ENCODE measurements around the gene DTX4. TPM values are rescaled to one million over a fixed set of nuclear protein-coding genes. Genes with fewer than 3 reads are reported as not detected.

The DTX4 gene
- total and polyA plus RNA-seq, 2 of the 4 experiments (the other 2 are of a cell fraction): 2.7 to 3.0 TPM

DNA sequence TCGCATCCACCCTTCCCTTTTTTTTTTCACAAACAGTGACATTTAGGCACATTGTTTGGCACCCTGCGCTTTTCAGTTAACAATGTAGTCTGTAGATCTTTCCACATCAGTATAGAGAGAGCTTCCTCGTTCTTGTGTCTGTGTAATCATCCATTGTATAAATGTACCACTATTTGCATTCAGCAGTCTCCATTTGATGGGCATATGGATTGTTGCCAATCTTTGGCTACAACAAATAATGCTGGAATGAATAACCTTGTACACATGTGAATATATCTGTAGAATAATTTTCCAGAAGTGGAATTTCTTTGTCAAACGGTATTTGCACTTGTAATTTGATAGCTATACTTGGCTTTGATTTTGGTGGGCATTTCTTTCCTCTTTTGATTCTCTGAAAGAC lies 23.7 kb downstream of the DTX4 start:
- Histone ChIP-seq H2BK120ac (ENCODE audit: low read depth, low read length) (no peak overlapping the region), H3K4ac (ENCODE audit: low read depth, low read length) (no peak overlapping the region), H3K56ac (ENCODE audit: extremely low read depth, insufficient read depth, low read length) (no peak overlapping the region), H4K91ac (ENCODE audit: insufficient read depth, low read depth, low read length) (no peak overlapping the region), H3K9me3 (ENCODE audit: control insufficient read depth, insufficient read depth, low read length) (no peaks in the 10 kb centered on the region), H2AFZ (replicated peaks; ENCODE audit: low read length, poor library complexity) (no peak overlapping the region), H2BK15ac (ENCODE audit: low read depth, low read length) (no peak overlapping the region), H3K14ac (replicated peaks; ENCODE audit: low read depth, low read length) (no peak overlapping the region), H4K20me1 (ENCODE audit: insufficient read depth, low read length) (no peaks in the 10 kb centered on the region), H3K36me3 (ENCODE audit: control insufficient read depth, insufficient read depth, low read length) (peaks cover 45% of the 10 kb centered on the region), H4K5ac (ENCODE audit: low read depth, low read length) (no peak overlapping the region), H3K4me1 (ENCODE audit: control insufficient read depth, insufficient read depth, low read length) (peaks cover 4% of the 10 kb centered on the region; the same call in 1 of the 2 replicates), H3K18ac (ENCODE audit: low read depth, low read length) (no peak overlapping the region), H2AK9ac (replicated peaks; ENCODE audit: low read depth, low read length, poor library complexity) (no peak overlapping the region), H2AK5ac (ENCODE audit: low read depth, low read length) (no peak overlapping the region), H2BK20ac (ENCODE audit: low read depth, low read length) (no peak overlapping the region), H4K8ac (ENCODE audit: low read depth in 2 of 2, low read length in 2 of 2) (no peak overlapping the region), H3K9me1 (ENCODE audit: insufficient read depth, low read length) (peaks cover 8% of the 10 kb centered on the region; the same call in 1 of the 2 replicates), H3K4me3 (ENCODE audit: insufficient read depth, low read depth, low read length) (no peak overlapping the region), H2BK5ac (ENCODE audit: low read depth, low read length, poor library complexity, severe bottlenecking) (no peak overlapping the region), H3K23ac (ENCODE audit: low read depth, low read length) (no peak overlapping the region), H3K79me1 (ENCODE audit: low read depth in 1 of 2, low read length in 2 of 2) (no peaks in the 10 kb centered on the region), H3K4me2 (ENCODE audit: low read depth, low read length) (no peak overlapping the region), H3K9ac (ENCODE audit: low read depth, low read length) (no peak overlapping the region), H3K27ac (ENCODE audit: insufficient read depth, low read length) (no peak overlapping the region), H3K27me3 (ENCODE audit: control insufficient read depth, insufficient read depth, low read length) (no peaks in the 10 kb centered on the region)
- ChIA-PET POLR2A (ENCODE audit: unreplicated experiment) (no interaction called here), CTCF (interaction anchor here (1.0 kb wide), 1 partner anchor 24 kb away, joined by 4 read pairs; the partner anchor contains the start of gene DTX4)
- dilution Hi-C loops (cut with HindIII; ENCODE audit: low sequenced_read_pairs, unreplicated experiment): no loop called here
- no CpG with 5 or more reads among the region's 4 CpGs for whole genome bisulfite sequencing, 2 experiments (ENCODE audit: extremely low coverage in 2 of 2, insufficient read length in 1 of 2)
- DNase-seq: no peak
- ATAC-seq (ENCODE audit: low read depth): no peak
- no TSS peak for BruUV-seq (replicated peaks)
- in situ Hi-C loops (cut with MboI; ENCODE audit: low sequenced_read_pairs): no loop called here
- intact Hi-C loops (cut with micrococcal nuclease): no loop called here
- TF ChIP-seq NFE2L2 (IDR thresholded peaks at IDR 0.05; ENCODE audit: low read depth, low read length) (no peak), CEBPB (IDR thresholded peaks at IDR 0.05; ENCODE audit: low read depth, low read length) (no peak), CHD1 (IDR thresholded peaks at IDR 0.05; ENCODE audit: low read depth, low read length) (no peak), FOS (IDR thresholded peaks at IDR 0.05; ENCODE audit: low read depth, low read length) (no peak), POLR2A (IDR thresholded peaks at IDR 0.05; ENCODE audit: low read depth, low read length) (no peak), SMC3 (IDR thresholded peaks at IDR 0.05; ENCODE audit: low read depth, low read length) (no peak)
- TF ChIP-seq, protein P1, sequence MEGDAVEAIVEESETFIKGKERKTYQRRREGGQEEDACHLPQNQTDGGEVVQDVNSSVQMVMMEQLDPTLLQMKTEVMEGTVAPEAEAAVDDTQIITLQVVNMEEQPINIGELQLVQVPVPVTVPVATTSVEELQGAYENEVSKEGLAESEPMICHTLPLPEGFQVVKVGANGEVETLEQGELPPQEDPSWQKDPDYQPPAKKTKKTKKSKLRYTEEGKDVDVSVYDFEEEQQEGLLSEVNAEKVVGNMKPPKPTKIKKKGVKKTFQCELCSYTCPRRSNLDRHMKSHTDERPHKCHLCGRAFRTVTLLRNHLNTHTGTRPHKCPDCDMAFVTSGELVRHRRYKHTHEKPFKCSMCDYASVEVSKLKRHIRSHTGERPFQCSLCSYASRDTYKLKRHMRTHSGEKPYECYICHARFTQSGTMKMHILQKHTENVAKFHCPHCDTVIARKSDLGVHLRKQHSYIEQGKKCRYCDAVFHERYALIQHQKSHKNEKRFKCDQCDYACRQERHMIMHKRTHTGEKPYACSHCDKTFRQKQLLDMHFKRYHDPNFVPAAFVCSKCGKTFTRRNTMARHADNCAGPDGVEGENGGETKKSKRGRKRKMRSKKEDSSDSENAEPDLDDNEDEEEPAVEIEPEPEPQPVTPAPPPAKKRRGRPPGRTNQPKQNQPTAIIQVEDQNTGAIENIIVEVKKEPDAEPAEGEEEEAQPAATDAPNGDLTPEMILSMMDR (conservative IDR thresholded peaks at IDR 0.05; ENCODE audit: low read depth, low read length): no peak
- TF ChIP-seq, protein P2, sequence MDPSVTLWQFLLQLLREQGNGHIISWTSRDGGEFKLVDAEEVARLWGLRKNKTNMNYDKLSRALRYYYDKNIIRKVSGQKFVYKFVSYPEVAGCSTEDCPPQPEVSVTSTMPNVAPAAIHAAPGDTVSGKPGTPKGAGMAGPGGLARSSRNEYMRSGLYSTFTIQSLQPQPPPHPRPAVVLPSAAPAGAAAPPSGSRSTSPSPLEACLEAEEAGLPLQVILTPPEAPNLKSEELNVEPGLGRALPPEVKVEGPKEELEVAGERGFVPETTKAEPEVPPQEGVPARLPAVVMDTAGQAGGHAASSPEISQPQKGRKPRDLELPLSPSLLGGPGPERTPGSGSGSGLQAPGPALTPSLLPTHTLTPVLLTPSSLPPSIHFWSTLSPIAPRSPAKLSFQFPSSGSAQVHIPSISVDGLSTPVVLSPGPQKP (IDR thresholded peaks at IDR 0.05; ENCODE audit: borderline replicate concordance, low read depth, low read length): no peak
